Neuronal stem cell (in vitro differentiated cells): ENCODE data around the gene UBE4A.

Source experiments
- DNase-seq: peaks from one replicate; pipeline ENCODE4 v3.0.0-alpha.2; 2013; ENCODE audit warnings: low spot score
- H2AFZ ChIP-seq: one replicate; pipeline ENCODE4 v1.6.1; 2013; ENCODE audit warnings: mild to moderate bottlenecking, low read length, inconsistent platforms
- H2AK5ac ChIP-seq: 2 replicates; pipeline ENCODE4 v1.6.1; 2013; ENCODE audit warnings: low read depth, mild to moderate bottlenecking, inconsistent platforms, low read length, moderate library complexity, mixed read lengths
- H2BK120ac ChIP-seq: 2 replicates; pipeline ENCODE4 v1.6.1; 2013; ENCODE audit warnings: low read depth, mild to moderate bottlenecking, inconsistent platforms, low read length, moderate library complexity, mixed read lengths
- H2BK12ac ChIP-seq: one replicate; pipeline ENCODE4 v1.6.1; 2013; ENCODE audit warnings: low read length, inconsistent platforms
- H2BK15ac ChIP-seq: 2 replicates; pipeline ENCODE4 v1.6.1; 2013; ENCODE audit warnings: mild to moderate bottlenecking, low read length, inconsistent platforms, mixed read lengths
- H2BK5ac ChIP-seq: one replicate; pipeline ENCODE4 v1.6.1; 2013; ENCODE audit warnings: inconsistent platforms, mild to moderate bottlenecking, low read length, moderate library complexity
- H3K14ac ChIP-seq: one replicate; pipeline ENCODE4 v1.6.1; 2013; ENCODE audit warnings: low read length, inconsistent platforms
- H3K18ac ChIP-seq: 2 replicates; pipeline ENCODE4 v1.6.1; 2013; ENCODE audit warnings: low read length, inconsistent platforms
- H3K23ac ChIP-seq: 2 replicates; pipeline ENCODE4 v1.6.1; 2013; ENCODE audit warnings: low read depth, mild to moderate bottlenecking, mixed read lengths, low read length, inconsistent platforms; ENCODE audit not compliant: poor library complexity
- H3K27ac ChIP-seq: replicated peaks from 3 replicates; pipeline ENCODE4 v1.5.1; 2013; ENCODE audit warnings: low read length, inconsistent platforms
- H3K27me3 ChIP-seq, 3 experiments: 2 replicates each; pipeline ENCODE4 v1.6.1; 2013; ENCODE audit warnings: low read length in 3 of 3, mild to moderate bottlenecking in 2 of 3, inconsistent platforms in 1 of 3, low read depth in 1 of 3, mixed read lengths in 1 of 3, moderate library complexity in 1 of 3; ENCODE audit not compliant: control insufficient read depth in 3 of 3, insufficient read depth in 3 of 3
- H3K36me3 ChIP-seq, 2 donors: replicated peaks in 1 of 2; 2 replicates each; pipeline ENCODE4 v1.6.1; 2013; ENCODE audit warnings: low read length in 2 of 2; ENCODE audit not compliant: control insufficient read depth in 2 of 2, insufficient read depth in 2 of 2
- H3K4ac ChIP-seq: 2 replicates; pipeline ENCODE4 v1.6.1; 2013; ENCODE audit warnings: inconsistent platforms, mild to moderate bottlenecking, low read length, moderate library complexity
- H3K4me1 ChIP-seq, 2 donors: 1 replicate in 1 of 2; 2 replicates in 1 of 2; pipeline ENCODE4 v1.6.1; 2013; ENCODE audit warnings: low read length in 2 of 2, low read depth in 1 of 2; ENCODE audit not compliant: control insufficient read depth in 2 of 2, insufficient read depth in 1 of 2
- H3K4me2 ChIP-seq: one replicate; pipeline ENCODE4 v1.6.1; 2013; ENCODE audit warnings: mild to moderate bottlenecking, low read length, inconsistent platforms; ENCODE audit not compliant: insufficient read depth, poor library complexity, severe bottlenecking
- H3K4me3 ChIP-seq, 2 donors: 2 replicates each; pipeline ENCODE4 v1.5.1; 2013; ENCODE audit warnings: low read length in 2 of 2, mild to moderate bottlenecking in 2 of 2, inconsistent platforms in 1 of 2, moderate library complexity in 1 of 2
- H3K79me1 ChIP-seq: one replicate; pipeline ENCODE4 v1.6.1; 2013; ENCODE audit warnings: low read depth, mild to moderate bottlenecking, inconsistent platforms, low read length, moderate library complexity
- H3K9ac ChIP-seq: one replicate; pipeline ENCODE4 v1.6.1; 2013; ENCODE audit warnings: mild to moderate bottlenecking, low read depth, low read length, inconsistent platforms; ENCODE audit not compliant: poor library complexity
- H3K9me3 ChIP-seq, 2 donors: replicated peaks in 1 of 2; 2 replicates each; pipeline versions ENCODE3 to v1.6.1; 2013; ENCODE audit warnings: low read length in 2 of 2, mild to moderate bottlenecking in 2 of 2, inconsistent platforms in 1 of 2, low read depth in 1 of 2, mixed read lengths in 1 of 2, moderate library complexity in 1 of 2; ENCODE audit not compliant: control insufficient read depth in 2 of 2, insufficient read depth in 1 of 2
- H4K8ac ChIP-seq: one replicate; pipeline ENCODE4 v1.6.1; 2013; ENCODE audit warnings: low read depth, mild to moderate bottlenecking, inconsistent platforms, low read length, moderate library complexity
- H4K91ac ChIP-seq: one replicate; pipeline ENCODE4 v1.6.1; 2013; ENCODE audit warnings: low read length, low read depth, mild to moderate bottlenecking, inconsistent platforms; ENCODE audit not compliant: poor library complexity
- WGBS, 2 donors: extraction: QIAGEN DNeasy Blood & Tissue Kit; methylation state at CpG; one replicate each; pipeline ENCODE4 v1.1.7; 2013; ENCODE audit warnings: missing lambda C conversion rate in 2 of 2, mixed read lengths in 1 of 2; ENCODE audit not compliant: insufficient read length in 2 of 2, insufficient replicate concordance in 1 of 2; ENCODE audit errors: extremely low coverage in 2 of 2; 5-methylcytosine and 5-hydroxymethylcytosine counted together

Gene UBE4A

DNA sequence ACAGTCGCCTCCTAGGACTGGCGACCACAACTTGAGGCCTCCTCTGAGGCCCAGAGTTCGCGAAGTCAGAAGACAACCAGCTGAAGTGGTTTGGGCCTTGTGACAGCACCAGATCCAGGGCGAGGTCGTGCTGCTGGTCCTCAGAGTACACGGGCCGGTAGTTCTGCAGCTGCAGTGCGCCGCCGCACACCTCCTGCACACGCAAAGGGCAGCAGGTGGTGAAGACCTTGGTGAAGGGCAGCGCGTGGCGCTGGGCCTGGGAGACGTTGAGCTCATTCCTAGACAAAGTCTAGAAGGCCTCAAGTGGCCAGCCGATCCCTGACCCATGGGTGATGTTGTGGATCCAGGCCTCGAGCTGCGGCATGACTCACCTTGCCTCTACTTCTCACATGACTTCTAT, 36.7 kb upstream of the UBE4A start:
- H3K4me2 ChIP-seq, result no peak overlapping the region
- H3K27me3 ChIP-seq, result peaks cover 0 to 9% (median 0%) of the 10 kb centered on the region in 3 experiments
- H3K23ac ChIP-seq, result no peak overlapping the region
- H3K79me1 ChIP-seq, result no peaks in the 10 kb centered on the region
- H3K4me1 ChIP-seq, result no peaks in the 10 kb centered on the region
- no peak for DNase-seq
- H3K9me3 ChIP-seq, result peaks cover 0 to 1% of the 10 kb centered on the region in 2 donors
- no peak overlapping the region for H4K91ac ChIP-seq
- no peak overlapping the region for H3K27ac ChIP-seq
- no peak overlapping the region for H2AFZ ChIP-seq
- no peaks in the 10 kb centered on the region for H3K36me3 ChIP-seq
- H3K4ac ChIP-seq, result no peak overlapping the region
- H2BK12ac ChIP-seq, result no peak overlapping the region
- no peak overlapping the region for H4K8ac ChIP-seq
- H3K14ac ChIP-seq, result no peak overlapping the region
- no peak overlapping the region for H3K4me3 ChIP-seq
- H3K9ac ChIP-seq, result peak overlapping the region; percentile 34
- H2BK120ac ChIP-seq, result no peak overlapping the region
- H2AK5ac ChIP-seq, result no peak overlapping the region
- peak overlapping the region; percentile 45 for H3K18ac ChIP-seq
- H2BK5ac ChIP-seq, result no peak overlapping the region
- no peak overlapping the region for H2BK15ac ChIP-seq
- no CpG with 5 or more reads among the region's 19 CpGs for WGBS, 2 donors

DNA sequence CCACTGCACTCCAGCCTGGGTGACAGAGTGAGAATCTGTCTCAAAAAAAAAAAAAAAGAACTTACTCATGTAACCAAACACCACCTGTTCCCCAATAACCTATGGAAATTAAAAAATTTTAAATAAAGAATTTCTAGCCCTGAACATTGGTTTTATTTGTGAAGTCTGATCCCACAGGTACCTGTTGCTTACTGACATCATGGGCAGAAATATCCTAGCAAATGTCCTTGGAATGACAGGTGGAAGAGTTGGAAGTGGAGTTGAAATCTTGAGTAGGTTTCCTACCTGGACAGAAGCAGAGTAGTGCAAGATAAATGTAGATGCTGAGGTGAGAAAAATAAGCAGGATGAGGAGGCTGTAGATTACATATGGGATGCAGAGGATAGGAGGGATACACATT, 34.1 kb upstream of the UBE4A start:
- DNase-seq, result no peak
- no peak overlapping the region for H2AFZ ChIP-seq
- H3K27ac ChIP-seq, result no peak overlapping the region
- H4K8ac ChIP-seq, result no peak overlapping the region
- no peak overlapping the region for H3K18ac ChIP-seq
- H3K27me3 ChIP-seq, result no peaks in the 10 kb centered on the region
- H2BK120ac ChIP-seq, result no peak overlapping the region
- no peak overlapping the region for H3K9ac ChIP-seq
- H3K4ac ChIP-seq, result no peak overlapping the region
- H3K23ac ChIP-seq, result no peak overlapping the region
- peaks cover 0 to 1% of the 10 kb centered on the region in 2 donors for H3K9me3 ChIP-seq
- H2BK15ac ChIP-seq, result no peak overlapping the region
- H3K79me1 ChIP-seq, result no peaks in the 10 kb centered on the region
- H3K4me2 ChIP-seq, result no peak overlapping the region
- H2BK5ac ChIP-seq, result no peak overlapping the region
- H4K91ac ChIP-seq, result no peak overlapping the region
- H2BK12ac ChIP-seq, result no peak overlapping the region
- no peaks in the 10 kb centered on the region for H3K4me1 ChIP-seq
- H3K14ac ChIP-seq, result no peak overlapping the region
- no peak overlapping the region for H2AK5ac ChIP-seq
- H3K4me3 ChIP-seq, result no peak overlapping the region
- no peaks in the 10 kb centered on the region for H3K36me3 ChIP-seq

DNA sequence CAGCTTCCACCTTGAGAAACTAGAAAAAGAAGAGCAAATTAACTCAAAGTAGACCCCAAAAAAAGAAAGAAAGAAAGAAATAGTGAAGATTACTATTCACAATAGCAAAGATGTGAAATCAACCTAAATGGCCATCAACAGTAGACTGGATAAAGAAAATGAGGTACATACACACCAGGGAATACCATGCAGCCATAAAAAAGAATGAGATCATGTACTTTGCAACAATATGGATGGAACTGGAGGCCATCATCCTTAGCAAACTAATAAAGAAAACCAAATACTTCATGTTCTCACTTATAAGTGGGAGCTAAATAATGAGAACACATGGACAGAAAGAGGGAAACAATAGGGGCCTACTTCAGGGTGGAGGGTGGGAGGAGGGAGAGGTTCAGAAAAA, 30.7 kb upstream of the UBE4A start:
- Histone ChIP-seq H3K4me1 (no peaks in the 10 kb centered on the region), H3K23ac (no peak overlapping the region), H3K27ac (no peak overlapping the region), H2BK12ac (no peak overlapping the region), H4K91ac (no peak overlapping the region), H3K4ac (no peak overlapping the region), H3K79me1 (no peaks in the 10 kb centered on the region), H2AK5ac (no peak overlapping the region), H3K4me3 (no peak overlapping the region), H2BK5ac (no peak overlapping the region), H3K18ac (no peak overlapping the region), H3K36me3 (no peaks in the 10 kb centered on the region), H3K14ac (no peak overlapping the region), H2BK15ac (no peak overlapping the region), H3K9ac (no peak overlapping the region), H3K9me3 (peaks cover 0 to 1% of the 10 kb centered on the region in 2 donors), H3K27me3 (no peaks in the 10 kb centered on the region), H3K4me2 (no peak overlapping the region), H4K8ac (no peak overlapping the region), H2BK120ac (no peak overlapping the region), H2AFZ (no peak overlapping the region)
- DNase-seq, result no peak

DNA sequence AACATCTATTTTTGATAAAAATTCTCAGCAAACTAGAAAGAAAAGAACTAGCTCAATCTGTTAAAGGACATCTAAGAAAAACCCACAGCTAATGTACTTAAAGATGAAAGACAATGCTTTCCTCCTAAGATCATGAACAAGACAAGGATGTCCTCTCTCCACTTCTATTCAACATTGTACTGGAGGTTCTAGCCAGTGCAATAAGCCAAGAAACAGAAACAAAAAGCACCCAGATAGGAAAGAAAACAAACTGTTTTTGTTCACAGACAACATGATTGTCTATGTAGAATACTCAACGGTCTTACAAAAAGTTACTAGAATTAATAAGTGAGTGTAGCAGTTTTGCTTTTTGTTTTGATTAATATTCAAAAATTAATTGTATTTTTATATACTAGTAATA, 24.7 kb upstream of the UBE4A start:
- Histone ChIP-seq H3K9ac (no peak overlapping the region), H3K18ac (no peak overlapping the region), H3K4me1 (peaks cover 0 to 2% of the 10 kb centered on the region in 2 donors), H3K79me1 (no peaks in the 10 kb centered on the region), H2AK5ac (no peak overlapping the region), H2BK12ac (no peak overlapping the region), H3K9me3 (no peaks in the 10 kb centered on the region), H2BK15ac (no peak overlapping the region), H2BK5ac (no peak overlapping the region), H4K8ac (no peak overlapping the region), H3K4me2 (no peak overlapping the region), H3K27ac (no peak overlapping the region), H3K36me3 (no peaks in the 10 kb centered on the region), H2AFZ (no peak overlapping the region), H2BK120ac (no peak overlapping the region), H3K27me3 (peaks cover 0 to 3% (median 0%) of the 10 kb centered on the region in 3 experiments), H4K91ac (no peak overlapping the region), H3K4me3 (no peak overlapping the region), H3K4ac (no peak overlapping the region), H3K23ac (no peak overlapping the region), H3K14ac (no peak overlapping the region)
- DNase-seq, result no peak
- WGBS, 2 donors, result no CpG with 5 or more reads among the region's 1 CpG
